NCI-H187 treated with DMSO at 0.1 percent for 48 hours (cell line): ENCODE measurements around the gene RHEBL1.

Experiments used
- DNase-seq: peaks from one replicate; lab custom pipeline; 2025; lab: John Stamatoyannopoulos, UW

The RHEBL1 gene

GRCh38 chr12:49019443-49020324 lies 50.1 kb downstream of the RHEBL1 start:
- DNase-seq: no peak

DNA sequence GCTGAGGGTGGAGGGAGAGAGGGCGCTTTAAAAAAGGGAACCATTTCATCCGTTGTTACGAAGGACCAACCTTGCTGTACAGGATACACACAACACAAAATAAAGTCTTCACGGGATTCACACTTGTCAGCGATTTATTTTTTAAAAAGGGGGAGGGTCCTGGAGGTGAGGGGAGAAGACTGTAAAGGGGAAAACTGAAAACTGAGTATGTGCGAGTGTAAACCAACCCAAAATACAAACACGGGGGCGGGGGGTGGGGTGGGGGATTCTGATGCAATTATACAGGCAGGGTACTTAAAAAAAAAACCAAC lies 50.7 kb downstream of the RHEBL1 start:
- no peak for DNase-seq

DNA sequence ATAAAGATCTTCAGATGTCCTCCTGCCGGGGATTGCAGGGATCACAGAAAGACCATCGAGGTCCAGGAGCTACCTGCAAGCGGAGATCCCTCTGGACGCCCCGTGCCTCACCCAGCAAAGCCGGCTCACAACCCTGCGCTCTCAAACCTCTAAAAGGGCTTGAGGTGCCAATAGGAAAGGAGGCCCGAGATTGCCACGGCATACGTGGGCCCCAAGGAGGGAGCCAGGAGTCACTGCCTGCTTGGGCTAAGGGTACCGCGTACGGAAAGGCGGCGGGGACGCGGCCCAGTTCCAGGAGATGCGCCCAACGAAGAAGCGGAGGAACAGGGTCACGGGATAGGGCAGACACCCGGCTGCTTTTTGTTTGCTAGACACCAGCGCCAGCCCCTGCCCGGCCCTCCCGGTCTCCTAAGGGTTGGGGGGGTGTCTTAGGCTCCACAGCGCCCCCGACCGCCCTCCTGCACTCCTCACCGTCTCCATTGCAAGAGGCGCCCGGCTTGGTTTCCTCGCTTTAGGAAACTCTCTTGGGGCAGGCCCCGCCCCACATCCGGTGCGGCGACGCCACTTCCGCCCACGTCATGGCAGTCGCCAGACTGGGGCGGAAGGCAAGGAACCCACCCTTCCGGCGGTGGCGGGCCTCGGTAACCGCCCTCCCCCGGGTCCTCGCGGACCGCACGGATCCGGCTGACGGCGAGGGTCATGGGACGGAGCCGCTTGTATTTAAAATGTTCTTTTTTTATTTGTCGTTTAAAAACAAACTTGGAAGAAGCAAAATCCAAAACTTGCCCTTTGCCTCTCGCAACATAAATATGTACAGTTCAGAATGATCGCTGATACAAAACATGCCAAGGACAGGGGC lies 51.3 kb downstream of the RHEBL1 start, which contains the start of gene PRKAG1:
Gene PRKAG1, minus strand, starts transcription at position 516 of the 859 bp plus-strand sequence. Its CDS starts 36 bp downstream, at position 480.
- DNase-seq: peak; percentile 80

DNA sequence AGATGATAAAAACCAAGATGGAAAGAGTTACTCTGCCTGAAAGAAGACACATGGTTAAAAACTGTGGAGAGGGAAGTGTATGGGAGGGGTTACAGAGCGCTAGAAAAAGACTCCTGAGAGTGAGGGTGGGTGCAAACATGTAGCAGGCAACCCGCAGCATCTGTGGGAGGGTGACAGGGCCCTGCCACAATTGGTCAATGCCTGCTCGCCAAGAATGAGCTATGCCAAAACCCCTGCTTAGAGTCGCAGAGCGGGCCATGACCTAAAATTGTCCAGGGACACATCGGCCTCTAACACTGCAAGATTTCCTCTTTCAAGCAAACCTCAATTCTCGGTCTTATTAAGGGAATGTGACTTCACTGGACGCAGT lies 51.9 kb downstream of the RHEBL1 start:
- no peak for DNase-seq

GRCh38 chr12:49015196-49015595 lies 54.6 kb downstream of the RHEBL1 start:
- no peak for DNase-seq
